NAMALWA (cell line): ENCODE results near the gene RAB11FIP4.

Experiments used
- DNase-seq: peaks from one replicate; pipeline ENCODE4 v3.0.0-alpha.2; 2015; ENCODE audit warnings: low spot score

Gene RAB11FIP4

DNA sequence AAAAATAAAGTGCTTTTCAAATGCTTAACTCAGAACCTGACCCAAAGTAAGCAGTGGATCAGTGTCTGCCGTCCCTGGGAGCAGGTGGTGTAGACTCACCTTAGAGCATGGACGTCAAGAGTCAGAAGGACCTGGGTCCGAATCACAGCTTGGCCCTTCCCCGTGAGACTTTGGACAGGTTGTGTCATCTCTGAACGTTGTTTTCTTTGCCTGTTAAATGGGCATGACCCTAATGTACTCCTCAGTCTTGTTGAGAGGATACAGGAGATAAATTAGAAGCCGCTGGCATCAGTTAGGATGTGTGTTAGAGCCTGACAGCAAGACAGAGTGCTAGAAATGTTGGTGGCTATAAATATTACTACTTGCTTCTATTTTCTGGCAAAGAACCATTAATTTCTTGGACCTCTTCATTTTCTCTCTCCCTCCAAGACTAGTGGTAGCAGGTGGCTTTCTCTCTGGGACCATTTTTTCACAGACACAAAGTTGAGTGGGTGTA is 68.8 kb downstream of the RAB11FIP4 start:
- DNase-seq, result no peak

- no peak for DNase-seq
Measured at GRCh38 chr17:31461227-31461810, 69.8 kb downstream of the RAB11FIP4 start.

GRCh38 chr17:31462261-31462660 is 70.8 kb downstream of the RAB11FIP4 start:
- no peak for DNase-seq

DNA sequence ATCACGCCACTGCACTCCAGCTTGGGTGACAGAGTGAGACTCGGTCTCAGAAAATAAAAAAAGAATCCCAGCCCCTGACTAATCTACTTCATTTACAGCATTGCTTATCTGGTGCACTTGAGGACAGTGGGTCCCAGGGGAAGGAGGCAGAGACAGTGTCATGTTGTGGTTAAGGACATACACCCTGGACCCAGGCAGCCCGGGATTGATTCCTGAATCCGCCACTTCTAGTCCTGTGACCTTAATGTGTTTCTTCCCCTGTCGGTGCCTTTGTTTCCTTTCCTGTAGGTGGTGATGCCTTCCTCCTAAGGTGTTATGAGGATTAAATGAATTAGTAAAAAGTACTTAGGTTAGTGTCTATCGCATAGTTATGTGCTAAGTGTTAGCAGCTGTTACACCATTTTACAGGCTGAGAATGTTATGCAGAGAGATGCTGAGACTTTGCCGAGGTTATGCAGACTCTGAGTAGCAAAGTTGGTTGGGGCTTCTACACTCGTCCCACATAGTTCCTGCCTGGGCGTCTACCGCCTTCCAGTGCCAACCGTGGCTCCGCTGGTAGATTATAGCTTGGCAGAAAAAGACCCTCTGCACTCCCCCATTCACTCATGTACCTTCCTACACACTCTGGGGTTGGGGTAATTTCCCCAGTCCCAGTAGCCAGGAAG is 74.8 kb downstream of the RAB11FIP4 start:
- no peak for DNase-seq

DNA sequence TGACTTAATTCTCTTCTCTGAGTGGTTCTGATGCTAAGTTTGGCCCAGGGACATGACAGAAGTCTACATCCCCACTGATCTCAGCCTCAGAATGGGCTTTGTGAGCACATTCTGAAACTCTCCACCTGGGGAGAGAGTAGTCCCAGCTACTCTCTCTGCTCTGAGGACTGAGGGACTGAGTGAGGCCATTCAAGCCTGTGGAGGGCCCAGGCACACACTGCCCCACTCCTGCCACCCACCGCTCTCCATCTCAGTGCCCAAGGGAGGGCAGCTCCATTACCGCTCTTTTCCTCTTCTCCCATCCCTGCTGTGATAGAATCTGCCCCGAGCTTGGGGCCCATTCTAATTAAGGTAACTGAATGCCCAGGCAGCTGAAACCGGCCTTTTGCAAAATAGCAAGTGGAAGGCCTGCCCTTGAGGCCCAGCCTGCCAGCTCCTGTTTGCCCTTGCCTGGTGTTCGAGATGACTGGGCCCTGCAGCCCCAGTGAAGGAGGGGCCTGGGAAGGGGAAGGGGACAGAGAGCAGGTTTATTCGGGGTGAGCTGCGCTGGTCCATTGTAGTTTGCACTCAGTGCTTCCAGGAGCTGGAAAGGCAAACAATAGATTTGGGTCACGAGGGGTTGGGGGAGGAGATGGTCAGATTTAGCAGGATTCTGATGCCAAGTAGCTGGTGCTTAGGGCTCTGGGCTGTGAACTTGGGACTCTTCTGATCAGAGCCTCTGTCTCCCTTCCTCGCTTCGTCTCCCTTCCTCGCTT is 76.2 kb downstream of the RAB11FIP4 start:
- DNase-seq, result no peak

GRCh38 chr17:31469959-31470358 is 78.5 kb downstream of the RAB11FIP4 start:
- no peak for DNase-seq

DNA sequence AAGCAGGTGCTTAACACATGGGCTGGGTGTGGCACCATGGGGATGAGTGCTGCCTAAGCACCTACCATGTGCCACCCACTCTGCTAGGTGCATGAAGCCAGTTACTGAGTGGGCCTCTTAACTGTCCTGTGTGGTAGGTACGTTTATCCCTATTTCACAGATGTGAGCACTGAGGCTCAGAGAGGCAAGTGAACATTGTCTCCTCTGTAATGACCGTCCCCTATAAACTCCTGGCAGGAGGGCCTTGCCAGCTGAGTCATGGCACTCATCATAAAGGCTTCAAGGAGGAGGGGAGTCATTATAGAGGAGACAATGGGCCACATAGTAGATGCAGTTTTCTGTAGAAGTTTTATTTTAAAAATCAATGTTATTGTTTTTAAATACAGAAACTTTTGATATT is 79.1 kb downstream of the RAB11FIP4 start:
- no peak for DNase-seq

- DNase-seq, result no peak
Measured at GRCh38 chr17:31472137-31472536, 80.7 kb downstream of the RAB11FIP4 start.

DNA sequence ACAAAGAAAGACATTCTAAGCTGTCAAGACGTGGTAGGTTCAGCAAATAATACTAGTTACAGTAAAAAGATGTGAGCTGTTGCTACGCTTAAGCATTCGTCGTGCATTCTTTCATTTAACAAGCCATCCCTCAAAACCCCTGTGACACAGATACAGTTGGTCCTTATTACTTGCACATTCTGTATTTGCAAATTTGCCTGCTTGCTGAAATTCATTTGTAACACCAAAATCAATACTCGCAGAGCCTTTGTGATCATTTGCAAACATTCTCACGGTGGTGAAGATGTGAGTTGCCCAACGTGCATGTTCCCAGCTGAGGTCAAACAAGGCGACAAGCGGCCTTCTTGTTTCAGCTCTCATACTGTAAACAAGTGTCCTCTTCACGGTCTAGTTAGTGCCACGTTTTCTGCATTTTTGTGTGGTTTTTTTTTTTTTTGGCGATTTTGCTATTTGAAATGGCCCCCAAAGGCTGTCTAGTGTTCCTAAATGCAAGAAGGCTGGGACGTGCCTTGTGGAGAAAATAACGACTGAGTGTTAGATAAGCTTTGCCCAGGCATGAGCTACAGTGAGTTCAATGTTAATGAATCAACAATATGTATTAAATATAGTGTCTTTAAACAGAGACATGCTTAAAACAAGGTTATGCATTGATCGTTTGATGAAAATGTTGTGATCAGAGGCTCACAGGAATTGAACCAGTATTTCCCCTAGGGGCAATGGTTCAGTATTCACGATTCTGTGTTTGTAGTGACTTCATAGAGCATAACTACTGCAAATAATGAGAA is 84.1 kb downstream of the RAB11FIP4 start:
- DNase-seq, result no peak

DNA sequence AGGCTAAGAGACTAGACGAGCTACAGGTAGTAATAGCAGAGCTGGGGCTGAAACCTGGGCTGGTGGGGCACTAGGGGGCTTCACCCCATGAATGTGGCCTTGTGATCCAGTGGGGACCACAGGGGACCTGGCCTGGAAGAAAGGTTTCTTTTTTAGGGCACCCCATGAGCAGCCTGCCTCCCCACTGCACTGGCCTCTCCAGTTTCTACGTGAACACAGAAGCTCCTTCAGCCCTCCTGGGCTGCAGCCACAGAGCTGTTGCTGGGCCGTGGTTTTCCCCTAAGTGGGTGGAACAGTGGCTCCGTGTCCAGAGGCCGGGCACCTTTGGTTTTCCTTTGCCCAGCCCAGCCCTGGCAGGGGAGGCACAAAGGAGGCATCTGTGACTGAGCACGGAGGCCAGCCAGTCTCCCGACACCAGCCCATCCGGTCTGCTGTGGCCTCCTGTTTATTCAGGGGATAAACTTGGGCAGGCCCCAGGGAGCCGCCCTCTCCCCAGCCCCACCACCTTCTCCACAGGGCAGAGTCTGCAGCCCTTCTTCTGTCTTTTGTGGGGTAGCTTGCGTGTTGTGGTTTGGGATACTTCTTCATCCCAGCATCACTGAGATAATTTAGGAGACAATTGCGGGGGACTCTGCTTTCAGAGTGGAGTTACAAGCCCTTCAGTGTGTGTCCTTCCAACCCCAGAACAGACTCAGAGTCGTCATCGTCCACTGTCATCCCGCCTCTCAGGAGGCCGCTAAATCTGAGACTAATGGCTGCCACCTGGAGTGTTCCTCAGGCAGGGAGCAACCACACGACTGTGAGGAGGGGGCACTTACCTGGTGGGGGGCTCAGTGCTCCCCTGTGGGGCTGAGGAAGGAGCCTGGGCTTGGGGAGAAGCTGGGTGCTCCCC is 85.3 kb downstream of the RAB11FIP4 start:
- DNase-seq, result no peak

GRCh38 chr17:31477417-31478055 is 86.1 kb downstream of the RAB11FIP4 start:
- DNase-seq, result no peak

DNA sequence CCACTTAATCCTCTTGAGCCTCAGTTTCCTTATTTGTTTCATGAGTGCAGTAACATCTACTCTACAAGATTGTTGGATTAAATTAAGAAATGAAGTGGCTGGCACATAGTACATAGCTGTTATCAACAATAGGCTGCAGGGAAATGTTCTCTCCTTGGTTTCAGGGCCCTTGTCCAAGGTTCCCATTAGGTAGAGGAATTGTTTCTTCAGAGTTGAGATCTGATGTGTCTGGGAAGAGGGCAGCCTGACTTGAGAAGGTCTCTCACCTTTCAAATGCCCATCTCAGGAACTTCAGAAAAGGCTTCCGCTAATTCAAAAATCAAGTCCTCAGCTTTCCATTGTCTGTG is 87.6 kb downstream of the RAB11FIP4 start:
- no peak for DNase-seq

DNA sequence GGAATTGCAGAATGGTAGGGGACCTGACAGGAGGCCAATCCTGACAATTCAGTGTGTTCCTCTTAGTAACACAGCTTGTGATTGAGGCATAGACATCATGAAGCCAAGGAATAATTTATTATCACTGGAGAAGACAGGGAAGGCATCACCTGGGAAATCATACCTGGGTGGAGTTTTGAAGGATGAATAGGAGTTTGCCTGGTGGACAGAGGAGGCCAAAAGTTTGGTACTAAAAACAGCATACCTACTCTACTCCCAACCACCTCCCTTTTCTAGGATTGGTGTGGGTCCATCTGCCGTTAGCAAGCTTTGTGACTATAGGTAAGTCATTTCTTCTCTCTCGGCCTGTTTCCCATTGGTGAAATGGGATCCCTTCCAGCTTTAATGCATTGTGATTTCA is 88.0 kb downstream of the RAB11FIP4 start:
- no peak for DNase-seq

GRCh38 chr17:31480067-31480466 is 88.6 kb downstream of the RAB11FIP4 start:
- no peak for DNase-seq

DNA sequence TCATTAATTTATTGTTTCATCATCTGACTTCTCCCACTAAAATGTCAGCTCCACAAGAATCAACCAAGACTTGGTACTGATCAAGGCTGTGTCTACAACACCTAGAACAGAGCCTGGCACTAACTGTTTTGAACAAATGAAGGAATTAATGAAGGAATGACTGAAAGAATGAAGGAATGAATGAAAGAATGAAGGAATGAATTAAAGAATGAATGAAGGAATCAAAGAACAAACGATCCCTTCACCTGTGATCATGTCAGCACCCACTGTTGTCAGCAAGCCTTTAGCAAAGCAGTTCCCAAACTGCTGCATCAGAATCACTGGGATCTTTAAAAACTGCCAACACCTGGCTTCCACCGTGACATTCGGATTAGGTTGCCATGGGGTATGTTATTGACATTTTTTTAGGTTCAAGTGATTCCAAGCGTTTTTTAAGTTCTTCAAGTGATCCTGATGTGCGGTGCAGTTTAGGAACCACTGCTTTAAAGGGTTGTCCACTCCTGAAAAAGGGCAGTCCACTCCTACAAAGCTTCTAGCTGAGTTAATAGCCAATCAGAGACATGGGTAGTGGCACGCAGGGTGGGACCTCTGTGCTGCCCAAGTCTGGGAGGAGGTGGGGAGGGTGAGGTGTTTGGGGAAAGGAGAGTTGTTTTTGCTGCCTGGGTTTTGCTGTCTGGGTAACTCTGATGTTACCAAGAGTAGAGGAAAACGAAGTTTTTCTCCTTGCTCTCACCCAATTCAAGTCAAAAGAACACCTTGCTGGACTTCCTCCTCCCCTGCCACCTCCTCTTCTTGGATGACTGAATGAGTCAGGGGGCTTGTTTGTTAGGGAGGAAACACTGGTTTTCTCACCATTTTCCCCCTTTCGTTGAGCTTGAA is 89.7 kb downstream of the RAB11FIP4 start:
- no peak for DNase-seq

- no peak for DNase-seq
Measured at GRCh38 chr17:31481783-31482081, 90.3 kb downstream of the RAB11FIP4 start.

DNA sequence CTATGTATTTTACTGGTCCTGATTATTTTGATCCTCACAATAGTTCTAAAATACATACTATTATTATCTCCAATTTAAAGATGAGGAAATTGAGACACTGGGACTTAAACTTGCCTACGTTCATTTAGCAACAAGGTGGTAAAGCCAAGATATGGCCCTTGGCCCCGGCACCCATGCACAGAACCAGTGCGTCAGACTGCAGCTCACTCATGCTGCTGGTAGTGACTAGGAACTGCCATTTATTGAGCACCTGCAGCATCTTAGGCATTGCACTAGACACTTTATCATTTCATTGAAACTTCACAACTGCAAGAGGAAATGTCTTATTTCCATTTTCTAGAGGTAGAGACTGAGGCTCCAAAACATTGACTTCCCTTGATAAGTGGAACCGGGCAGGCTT is 93.3 kb downstream of the RAB11FIP4 start:
- no peak for DNase-seq

- no peak for DNase-seq
Measured at GRCh38 chr17:31486351-31487062, 95.0 kb downstream of the RAB11FIP4 start.

DNA sequence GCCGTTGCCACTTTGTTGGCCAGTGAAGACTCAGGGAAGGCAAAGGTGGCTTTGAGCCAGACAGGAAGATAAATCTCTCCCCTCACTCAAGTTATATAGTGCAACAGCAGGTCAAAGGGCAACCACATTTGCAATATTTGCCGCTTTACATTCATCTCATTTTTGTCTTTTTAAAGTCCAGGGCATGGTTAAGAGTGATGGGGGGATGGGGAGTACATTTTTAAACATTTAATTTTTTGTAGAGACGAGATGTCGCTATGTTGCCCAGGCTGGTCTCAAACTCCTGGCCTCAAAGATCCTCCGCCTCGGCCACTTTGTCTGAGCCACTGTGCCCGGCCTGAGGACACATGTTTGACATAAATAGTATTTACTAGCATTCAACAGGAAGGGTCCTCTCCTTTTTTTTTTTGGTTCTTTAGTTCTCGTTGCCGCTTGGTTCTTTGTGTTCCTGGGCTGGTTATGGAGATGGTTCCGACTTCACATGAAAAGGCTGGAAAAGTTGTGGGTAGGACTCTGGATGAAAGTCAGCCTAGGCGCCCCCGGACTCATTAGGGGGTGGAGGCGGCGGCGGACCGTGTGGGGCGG is 95.7 kb downstream of the RAB11FIP4 start:
- DNase-seq, result no peak
